Endothelial cell of umbilical vein (primary cell): ENCODE measurements around the gene ZNF593. TPM values are rescaled to one million over a fixed set of nuclear protein-coding genes. Genes with fewer than 3 reads are reported as not detected.

ENCODE experiments used
- BruUV-seq: library from RNA; stranded (reverse); fragments of 400-500 nt; replicated peaks from 2 replicates; lab custom pipeline; 2021; lab: Mats Ljungman, UMichigan
- CTCF ChIA-PET: fragments of 300-600, 350-600 bp; sonication (Branson Sonifier 250); formaldehyde crosslinking; loops from one replicate; lab custom pipeline; 2021; ENCODE audit warnings: antibody characterized with exemption, inconsistent platforms; lab: Charles Lee
- POLR2A ChIA-PET: fragments of 300-600, 350-600 bp; sonication (Branson Sonifier 250); formaldehyde crosslinking; loops from one replicate; lab custom pipeline; 2021; ENCODE audit warnings: antibody characterized with exemption, inconsistent platforms; lab: Charles Lee
- DNase-seq: peaks from one replicate; pipeline ENCODE4 v3.0.0-alpha.2; 2011; ENCODE audit warnings: low read depth, low spot score
- FAIRE-seq: peaks from 2 replicates; lab custom pipeline; 2011; peaks lifted over from hg19 to GRCh38; lab: Jason Lieb, UNC
- H2AFZ ChIP-seq: 2 replicates; pipeline ENCODE4 v1.6.0; 2012; ENCODE audit warnings: low read depth, low read length, control low read depth, inconsistent platforms
- H3K27ac ChIP-seq: 2 replicates; pipeline ENCODE4 v1.5.1; 2011; ENCODE audit warnings: low read depth, mild to moderate bottlenecking, control low read depth, low read length, moderate library complexity; ENCODE audit not compliant: insufficient read depth
- H3K27me3 ChIP-seq, 2 experiments: 2 replicates each; pipeline versions ENCODE4 v1.6.0 to v1.6.1; 2011; ENCODE audit warnings: low read length in 2 of 2, mixed read lengths in 1 of 2; ENCODE audit not compliant: control insufficient read depth in 2 of 2, insufficient read depth in 2 of 2
- H3K36me3 ChIP-seq, 2 experiments: 2 replicates in 1 of 2; 3 replicates in 1 of 2; pipeline ENCODE4 v1.5.1; 2011; ENCODE audit warnings: low read length in 2 of 2, mild to moderate bottlenecking in 1 of 2, moderate library complexity in 1 of 2; ENCODE audit not compliant: control insufficient read depth in 2 of 2, insufficient read depth in 2 of 2; ENCODE audit errors: extremely low read depth in 1 of 2
- H3K4me1 ChIP-seq: 3 replicates; pipeline ENCODE4 v1.5.1; 2011; ENCODE audit warnings: mild to moderate bottlenecking, low read length; ENCODE audit not compliant: control insufficient read depth, insufficient read depth; ENCODE audit errors: extremely low read depth
- H3K4me2 ChIP-seq: 2 replicates; pipeline ENCODE4 v1.6.1; 2011; ENCODE audit warnings: low read length, control low read depth, mixed read lengths; ENCODE audit not compliant: insufficient read depth
- H3K4me3 ChIP-seq, 3 experiments: fragments of 200-600 bp in 1 of 3; sonication (generic), shearing (Covaris generic) in 1 of 3; replicated peaks in 1 of 3; 2 replicates each; pipeline ENCODE4 v1.5.1; 2011 to 2016; ENCODE audit warnings: control low read depth in 3 of 3, low read length in 3 of 3, mild to moderate bottlenecking in 2 of 3, inconsistent platforms in 1 of 3, low read depth in 1 of 3, moderate library complexity in 1 of 3; ENCODE audit not compliant: insufficient read depth in 1 of 3
- H3K79me2 ChIP-seq: 2 replicates; pipeline ENCODE4 v1.6.0; 2012; ENCODE audit warnings: low read length, inconsistent platforms; ENCODE audit not compliant: control insufficient read depth, insufficient read depth
- H3K9ac ChIP-seq: replicated peaks from 2 replicates; pipeline ENCODE3; 2011; ENCODE audit warnings: low read length, control low read depth; ENCODE audit not compliant: insufficient read depth; ENCODE audit errors: extremely low read depth
- H3K9me1 ChIP-seq: replicated peaks from 3 replicates; pipeline ENCODE4 v1.6.0; 2011; ENCODE audit warnings: mild to moderate bottlenecking, low read length; ENCODE audit not compliant: control insufficient read depth, insufficient read depth; ENCODE audit errors: extremely low read depth
- H3K9me3 ChIP-seq: replicated peaks from 2 replicates; pipeline ENCODE4 v1.5.1; 2012; ENCODE audit warnings: low read length, inconsistent platforms; ENCODE audit not compliant: control insufficient read depth, insufficient read depth
- H4K20me1 ChIP-seq: replicated peaks from 2 replicates; pipeline ENCODE3; 2011; ENCODE audit warnings: mild to moderate bottlenecking, low read length; ENCODE audit not compliant: control insufficient read depth, insufficient read depth; ENCODE audit errors: extremely low read depth
- GATA2 ChIP-seq: IDR thresholded peaks from 2 replicates; pipeline ENCODE4 v1.7.0; 2011; ENCODE audit warnings: low read depth, mild to moderate bottlenecking, moderate library complexity, mixed read lengths, low read length; ENCODE audit not compliant: insufficient read length, insufficient read depth
- dilution Hi-C: fragments of 300-500 bp; cut with MboI; formaldehyde crosslinking; loops from one replicate; pipeline ENCODE4 v1.15.0; 2019; ENCODE audit warnings: low sequenced_read_pairs; ENCODE audit not compliant: extremely low pct_ligation_motif_present
- intact Hi-C: fragments of 100-400 bp; cut with micrococcal nuclease; formaldehyde crosslinking; loops from one replicate; pipeline ENCODE4 v1.10.0; 2022
- polyA plus RNA-seq, 4 experiments: library from polyadenylated mRNA; depleted of rRNA in 3 of 4; stranded (reverse) in 3 of 4; unstranded in 1 of 4; fragments of >200 nt; gene quantifications; 2 replicates each; pipeline versions ENCODE4 v1.2.1 to v1.2.3, GENCODE V29; 2011 to 2012; ENCODE audit warnings: missing spikeins in 1 of 4
- total RNA-seq: library from RNA; stranded (reverse); gene quantifications from 2 replicates; pipeline ENCODE4 v1.2.3, GENCODE V29; 2021
- TF ChIP-seq, protein P1 (sequence below), 2 donors: IDR thresholded peaks; 1 replicate in 1 of 2; 2 replicates in 1 of 2; pipeline ENCODE4 v1.5.1; 2011; ENCODE audit warnings: low read length in 2 of 2, mild to moderate bottlenecking in 2 of 2, moderate library complexity in 2 of 2, control low read depth in 1 of 2, inconsistent platforms in 1 of 2, low read depth in 1 of 2; ENCODE audit not compliant: insufficient read depth in 1 of 2; ENCODE audit errors: extremely low read depth in 1 of 2
- TF ChIP-seq, protein P2 (sequence below): IDR thresholded peaks from 2 replicates; pipeline ENCODE4 v1.6.1; 2011; ENCODE audit not compliant: insufficient read depth, insufficient read length

The ZNF593 gene
- total and polyA plus RNA-seq, 2 donors (not counting 3 experiments of a cell fraction or from before 2014, with no cell fraction given), result 30.5 to 71.0 TPM

DNA sequence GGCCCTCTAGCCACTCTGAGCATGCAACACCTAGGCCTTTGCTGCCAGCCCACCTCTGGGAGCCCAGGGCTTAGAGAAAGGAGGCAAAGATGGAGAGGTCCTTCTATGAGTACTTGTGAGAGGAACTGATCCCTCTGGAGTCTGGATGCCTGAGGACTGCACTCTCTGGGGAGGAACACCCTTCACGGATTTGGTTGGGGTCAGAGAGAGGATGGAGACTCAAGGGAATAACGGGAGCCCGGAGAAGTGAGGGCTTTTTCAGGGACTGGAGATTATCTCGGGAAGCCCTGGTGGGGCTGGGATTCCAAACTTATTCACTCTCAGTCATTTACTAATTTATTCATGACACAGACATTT is 532 bp upstream of the ZNF593 start:
- H3K79me2 ChIP-seq, result peaks cover 2% of the 10 kb centered on the region
- no peaks in the 10 kb centered on the region for H3K4me1 ChIP-seq
- no peaks in the 10 kb centered on the region for H3K36me3 ChIP-seq
- BruUV-seq, result no TSS peak
- H3K27ac ChIP-seq, result no peak overlapping the region
- no peak for DNase-seq
- no peaks in the 10 kb centered on the region for H4K20me1 ChIP-seq
- no peak overlapping the region for H3K9ac ChIP-seq
- H3K4me3 ChIP-seq, result no peak overlapping the region
- H3K27me3 ChIP-seq, result no peaks in the 10 kb centered on the region
- POLR2A ChIA-PET, result no interaction called here
- CTCF ChIA-PET, result interaction anchor here (0.9 to 3.7 kb wide), 38 partner anchors 8 to 248 kb away, joined by 3 to 48 read pairs (median 5); partner anchors contain the start of genes CATSPER4, CEP85, CNKSR1 and FAM110D
- H3K9me3 ChIP-seq, result no peaks in the 10 kb centered on the region
- TF ChIP-seq GATA2, result no peak
- TF ChIP-seq, protein P1, sequence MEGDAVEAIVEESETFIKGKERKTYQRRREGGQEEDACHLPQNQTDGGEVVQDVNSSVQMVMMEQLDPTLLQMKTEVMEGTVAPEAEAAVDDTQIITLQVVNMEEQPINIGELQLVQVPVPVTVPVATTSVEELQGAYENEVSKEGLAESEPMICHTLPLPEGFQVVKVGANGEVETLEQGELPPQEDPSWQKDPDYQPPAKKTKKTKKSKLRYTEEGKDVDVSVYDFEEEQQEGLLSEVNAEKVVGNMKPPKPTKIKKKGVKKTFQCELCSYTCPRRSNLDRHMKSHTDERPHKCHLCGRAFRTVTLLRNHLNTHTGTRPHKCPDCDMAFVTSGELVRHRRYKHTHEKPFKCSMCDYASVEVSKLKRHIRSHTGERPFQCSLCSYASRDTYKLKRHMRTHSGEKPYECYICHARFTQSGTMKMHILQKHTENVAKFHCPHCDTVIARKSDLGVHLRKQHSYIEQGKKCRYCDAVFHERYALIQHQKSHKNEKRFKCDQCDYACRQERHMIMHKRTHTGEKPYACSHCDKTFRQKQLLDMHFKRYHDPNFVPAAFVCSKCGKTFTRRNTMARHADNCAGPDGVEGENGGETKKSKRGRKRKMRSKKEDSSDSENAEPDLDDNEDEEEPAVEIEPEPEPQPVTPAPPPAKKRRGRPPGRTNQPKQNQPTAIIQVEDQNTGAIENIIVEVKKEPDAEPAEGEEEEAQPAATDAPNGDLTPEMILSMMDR (IDR thresholded peaks at IDR 0.05; ENCODE audit: extremely low read depth in 1 of 2, insufficient read depth in 1 of 2, low read depth in 1 of 2, low read length in 2 of 2), result no peak
- FAIRE-seq, result no peak
- intact Hi-C loops, result loop anchor here (1.0 kb wide), 4 partner anchors 65 to 194 kb away; partner anchors contain the start of gene CEP85
- dilution Hi-C loops, result no loop called here
- no peak overlapping the region for H3K4me2 ChIP-seq
- H2AFZ ChIP-seq, result peak overlapping the region; percentile 77
- no peaks in the 10 kb centered on the region for H3K9me1 ChIP-seq

DNA sequence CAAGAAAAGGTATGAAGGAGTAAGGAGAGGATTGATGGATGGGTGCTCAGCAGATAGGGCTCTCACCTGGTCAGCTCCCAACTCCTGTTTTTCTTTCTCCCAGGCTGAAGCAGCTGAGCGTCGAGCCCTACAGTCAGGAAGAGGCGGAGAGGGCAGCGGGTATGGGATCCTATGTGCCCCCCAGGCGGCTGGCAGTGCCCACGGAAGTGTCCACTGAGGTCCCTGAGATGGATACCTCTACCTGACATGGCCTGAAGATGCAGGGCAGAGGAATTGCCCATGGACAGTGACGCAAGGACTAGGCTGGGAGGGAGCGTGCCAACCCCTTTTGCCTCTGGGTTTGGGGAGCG is 739 bp downstream of the ZNF593 start:
- peak overlapping the region; percentile 46 to 72 (median 67) for H3K4me3 ChIP-seq
- no peaks in the 10 kb centered on the region for H4K20me1 ChIP-seq
- dilution Hi-C loops, result no loop called here
- peak overlapping the region; percentile 74 for H3K9ac ChIP-seq
- CTCF ChIA-PET, result interaction anchor here (1.0 to 3.7 kb wide), 17 partner anchors 8 to 242 kb away, joined by 3 to 48 read pairs (median 10); partner anchors contain the start of genes CEP85, CNKSR1, FAM110D and PDIK1L
- no peaks in the 10 kb centered on the region for H3K4me1 ChIP-seq
- H3K9me1 ChIP-seq, result no peaks in the 10 kb centered on the region
- TF ChIP-seq, protein P2, sequence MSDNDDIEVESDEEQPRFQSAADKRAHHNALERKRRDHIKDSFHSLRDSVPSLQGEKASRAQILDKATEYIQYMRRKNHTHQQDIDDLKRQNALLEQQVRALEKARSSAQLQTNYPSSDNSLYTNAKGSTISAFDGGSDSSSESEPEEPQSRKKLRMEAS, result no peak
- peak overlapping the region; percentile 75 for H2AFZ ChIP-seq
- peak overlapping the region; percentile 47 for H3K27ac ChIP-seq
- no peaks in the 10 kb centered on the region for H3K36me3 ChIP-seq
- no TSS peak for BruUV-seq
- peak overlapping the region; percentile 60 for H3K4me2 ChIP-seq
- no peaks in the 10 kb centered on the region for H3K9me3 ChIP-seq
- intact Hi-C loops, result no loop called here
- DNase-seq, result no peak
- FAIRE-seq, result no peak
- peaks cover 2% of the 10 kb centered on the region for H3K79me2 ChIP-seq
- no peaks in the 10 kb centered on the region for H3K27me3 ChIP-seq
- POLR2A ChIA-PET, result no interaction called here
